ENCODE data around the gene ALDOB.

ALDOB gene

DNA sequence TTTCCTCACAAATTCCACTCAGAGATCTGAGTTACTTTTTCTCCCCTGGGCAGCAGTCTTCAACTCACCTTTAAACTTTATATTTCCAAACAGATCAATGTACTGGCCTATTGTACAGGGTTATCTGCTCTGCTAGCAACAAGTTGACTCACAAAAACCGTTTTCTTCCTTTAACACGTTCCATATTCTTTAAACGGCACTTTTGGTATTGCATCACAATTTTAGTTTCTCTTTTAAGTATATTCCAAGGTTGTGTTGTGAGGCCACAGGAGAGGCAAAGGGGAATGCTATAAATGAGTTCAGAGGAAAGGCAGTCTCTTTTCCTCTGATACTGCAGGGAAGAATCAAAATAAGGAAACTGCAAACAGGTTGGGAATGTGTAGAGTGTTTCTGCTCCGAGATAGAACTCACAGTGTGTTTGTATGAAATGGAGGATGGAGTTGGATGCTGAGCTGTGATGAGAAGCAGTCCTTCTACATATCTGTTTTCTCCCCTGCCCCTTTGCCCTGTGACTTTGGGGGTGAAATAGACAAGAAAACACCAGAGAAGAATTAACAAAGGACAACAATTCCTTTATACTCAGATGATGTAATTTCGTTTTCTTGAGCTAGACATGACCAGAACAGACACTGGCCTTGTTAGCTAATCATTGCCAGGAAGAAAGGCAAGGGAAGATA, 9.9 kb upstream of the ALDOB start (continued):
- TF ChIP-seq BCL11B (tag by site-specific recombination; IDR thresholded peaks at IDR 0.05; ENCODE audit: low read depth) (no peak), ZNF302 (tag by site-specific recombination; IDR thresholded peaks at IDR 0.05; ENCODE audit: low read depth) (no peak), ZBTB1 (tag by site-specific recombination; IDR thresholded peaks at IDR 0.05) (no peak), AEBP2 (tag by site-specific recombination; IDR thresholded peaks at IDR 0.05; ENCODE audit: borderline replicate concordance) (no peak), ZNF23 (tag by site-specific recombination; IDR thresholded peaks at IDR 0.05; ENCODE audit: borderline replicate concordance) (no peak), ZNF416 (tag by site-specific recombination; IDR thresholded peaks at IDR 0.05) (no peak), ZNF221 (tag by site-specific recombination; IDR thresholded peaks at IDR 0.05; ENCODE audit: borderline replicate concordance) (no peak), ZNF580 (tag by site-specific recombination; IDR thresholded peaks at IDR 0.05) (no peak), ZNF558 (tag by site-specific recombination; IDR thresholded peaks at IDR 0.05) (no peak)
- TF ChIP-seq, protein P1, sequence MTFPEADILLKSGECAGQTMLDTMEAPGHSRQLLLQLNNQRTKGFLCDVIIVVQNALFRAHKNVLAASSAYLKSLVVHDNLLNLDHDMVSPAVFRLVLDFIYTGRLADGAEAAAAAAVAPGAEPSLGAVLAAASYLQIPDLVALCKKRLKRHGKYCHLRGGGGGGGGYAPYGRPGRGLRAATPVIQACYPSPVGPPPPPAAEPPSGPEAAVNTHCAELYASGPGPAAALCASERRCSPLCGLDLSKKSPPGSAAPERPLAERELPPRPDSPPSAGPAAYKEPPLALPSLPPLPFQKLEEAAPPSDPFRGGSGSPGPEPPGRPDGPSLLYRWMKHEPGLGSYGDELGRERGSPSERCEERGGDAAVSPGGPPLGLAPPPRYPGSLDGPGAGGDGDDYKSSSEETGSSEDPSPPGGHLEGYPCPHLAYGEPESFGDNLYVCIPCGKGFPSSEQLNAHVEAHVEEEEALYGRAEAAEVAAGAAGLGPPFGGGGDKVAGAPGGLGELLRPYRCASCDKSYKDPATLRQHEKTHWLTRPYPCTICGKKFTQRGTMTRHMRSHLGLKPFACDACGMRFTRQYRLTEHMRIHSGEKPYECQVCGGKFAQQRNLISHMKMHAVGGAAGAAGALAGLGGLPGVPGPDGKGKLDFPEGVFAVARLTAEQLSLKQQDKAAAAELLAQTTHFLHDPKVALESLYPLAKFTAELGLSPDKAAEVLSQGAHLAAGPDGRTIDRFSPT (tag by site-specific recombination; IDR thresholded peaks at IDR 0.05), result no peak

GRCh38 chr9:101443364-101443771, 7.8 kb upstream of the ALDOB start:
- ChIA-PET CTCF (interaction anchor here (0.7 kb wide), 2 partner anchors 29 to 1251 kb away, joined by 3 read pairs; no protein-coding TSS in a partner anchor), POLR2A (no interaction called here)
- Histone ChIP-seq H3K27ac (ENCODE audit: extremely low read depth, low read depth, low read length) (no peak overlapping the region), H3K4me1 (ENCODE audit: control insufficient read depth, insufficient read depth, low read length) (no peaks in the 10 kb centered on the region), H3K36me3 (ENCODE audit: control insufficient read depth in 2 of 2, insufficient read depth in 1 of 2, low read length in 2 of 2) (no peaks in the 10 kb centered on the region), H3K4me3 (ENCODE audit: low read depth, low read length) (no peak overlapping the region), H3K9me3 (ENCODE audit: control insufficient read depth, insufficient read depth, low read depth, low read length) (no peaks in the 10 kb centered on the region)
- no peak for TF ChIP-seq ZNF510 (tag by site-specific recombination; IDR thresholded peaks at IDR 0.05; ENCODE audit: insufficient replicate concordance)
- no peak for TF ChIP-seq ZNF518A (tag by site-specific recombination; conservative IDR thresholded peaks at IDR 0.05; ENCODE audit: low read depth)
- TF ChIP-seq ZXDB (tag by site-specific recombination; IDR thresholded peaks at IDR 0.05), result no peak
- no peak for TF ChIP-seq ZFP3 (tag by site-specific recombination; IDR thresholded peaks at IDR 0.05; ENCODE audit: low read depth)
- no peak for TF ChIP-seq ZNF768 (tag by site-specific recombination; IDR thresholded peaks at IDR 0.05)
- no peak for TF ChIP-seq ZNF10 (tag by site-specific recombination; IDR thresholded peaks at IDR 0.05)

Data from HEK293 (cell line).